WTC11 (cell line): Measurements from ENCODE around the gene NCL.

Experiments used
- CREB1 ChIP-seq: sonication (generic); formaldehyde crosslinking; IDR thresholded peaks from 2 replicates; pipeline ENCODE4 v1.8.0; 2023; ENCODE audit warnings: mild to moderate bottlenecking, missing genetic modification reagents
- FOXP1 ChIP-seq: sonication (generic); formaldehyde crosslinking; IDR thresholded peaks from 2 replicates; pipeline ENCODE4 v1.8.0; 2022; ENCODE audit warnings: missing genetic modification reagents, mild to moderate bottlenecking, moderate library complexity, borderline replicate concordance
- SP1 ChIP-seq: sonication (generic); formaldehyde crosslinking; conservative IDR thresholded peaks from 2 replicates; pipeline ENCODE4 v1.8.1; 2022; ENCODE audit warnings: missing genetic modification reagents
- ZBTB43 ChIP-seq: sonication (generic); formaldehyde crosslinking; IDR thresholded peaks from 2 replicates; pipeline ENCODE4 v1.8.1; 2023; ENCODE audit warnings: mild to moderate bottlenecking, missing genetic modification reagents
- ZNF121 ChIP-seq: sonication (generic); formaldehyde crosslinking; IDR thresholded peaks from 2 replicates; pipeline ENCODE4 v1.8.0; 2023; ENCODE audit warnings: missing genetic modification reagents
- TF ChIP-seq, protein P1 (sequence below): fragments of 200-600 bp; IDR thresholded peaks from 2 replicates; pipeline ENCODE4 v1.8.0; 2022; ENCODE audit warnings: antibody characterized with exemption
- TF ChIP-seq, protein P2 (sequence below): sonication (generic); formaldehyde crosslinking; IDR thresholded peaks from 2 replicates; pipeline ENCODE4 v1.8.0; 2022; ENCODE audit warnings: mild to moderate bottlenecking, missing genetic modification reagents
- TF ChIP-seq, protein P3 (sequence below): sonication (generic); formaldehyde crosslinking; IDR thresholded peaks from 2 replicates; pipeline ENCODE4 v1.8.0; 2022; ENCODE audit warnings: mild to moderate bottlenecking, missing genetic modification reagents

GRCh38 chr2:231489990-231490389 lies 25.7 kb upstream of the NCL start:
- TF ChIP-seq, protein P1, sequence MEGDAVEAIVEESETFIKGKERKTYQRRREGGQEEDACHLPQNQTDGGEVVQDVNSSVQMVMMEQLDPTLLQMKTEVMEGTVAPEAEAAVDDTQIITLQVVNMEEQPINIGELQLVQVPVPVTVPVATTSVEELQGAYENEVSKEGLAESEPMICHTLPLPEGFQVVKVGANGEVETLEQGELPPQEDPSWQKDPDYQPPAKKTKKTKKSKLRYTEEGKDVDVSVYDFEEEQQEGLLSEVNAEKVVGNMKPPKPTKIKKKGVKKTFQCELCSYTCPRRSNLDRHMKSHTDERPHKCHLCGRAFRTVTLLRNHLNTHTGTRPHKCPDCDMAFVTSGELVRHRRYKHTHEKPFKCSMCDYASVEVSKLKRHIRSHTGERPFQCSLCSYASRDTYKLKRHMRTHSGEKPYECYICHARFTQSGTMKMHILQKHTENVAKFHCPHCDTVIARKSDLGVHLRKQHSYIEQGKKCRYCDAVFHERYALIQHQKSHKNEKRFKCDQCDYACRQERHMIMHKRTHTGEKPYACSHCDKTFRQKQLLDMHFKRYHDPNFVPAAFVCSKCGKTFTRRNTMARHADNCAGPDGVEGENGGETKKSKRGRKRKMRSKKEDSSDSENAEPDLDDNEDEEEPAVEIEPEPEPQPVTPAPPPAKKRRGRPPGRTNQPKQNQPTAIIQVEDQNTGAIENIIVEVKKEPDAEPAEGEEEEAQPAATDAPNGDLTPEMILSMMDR: peak; percentile 51; the same call in 1 of the 2 replicates
- TF ChIP-seq ZBTB43 (CRISPR knock-in tag) (no peak), FOXP1 (CRISPR knock-in tag) (no peak), CREB1 (CRISPR knock-in tag) (no peak), SP1 (CRISPR knock-in tag) (no peak), ZNF121 (CRISPR knock-in tag) (no peak)
- TF ChIP-seq, protein P2, sequence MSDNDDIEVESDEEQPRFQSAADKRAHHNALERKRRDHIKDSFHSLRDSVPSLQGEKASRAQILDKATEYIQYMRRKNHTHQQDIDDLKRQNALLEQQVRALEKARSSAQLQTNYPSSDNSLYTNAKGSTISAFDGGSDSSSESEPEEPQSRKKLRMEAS (CRISPR knock-in tag): no peak
- TF ChIP-seq, protein P3, sequence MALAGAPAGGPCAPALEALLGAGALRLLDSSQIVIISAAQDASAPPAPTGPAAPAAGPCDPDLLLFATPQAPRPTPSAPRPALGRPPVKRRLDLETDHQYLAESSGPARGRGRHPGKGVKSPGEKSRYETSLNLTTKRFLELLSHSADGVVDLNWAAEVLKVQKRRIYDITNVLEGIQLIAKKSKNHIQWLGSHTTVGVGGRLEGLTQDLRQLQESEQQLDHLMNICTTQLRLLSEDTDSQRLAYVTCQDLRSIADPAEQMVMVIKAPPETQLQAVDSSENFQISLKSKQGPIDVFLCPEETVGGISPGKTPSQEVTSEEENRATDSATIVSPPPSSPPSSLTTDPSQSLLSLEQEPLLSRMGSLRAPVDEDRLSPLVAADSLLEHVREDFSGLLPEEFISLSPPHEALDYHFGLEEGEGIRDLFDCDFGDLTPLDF (CRISPR knock-in tag): no peak
